Activated T-helper 2 cell treated with anti-CD3 and anti-CD28 coated beads, Interferon-gamma antibody, Interleukin-2, Interleukin-4, amounts not matched to agents 10 μg/mL and 5 μg/mL and 100 μg/mL, durations not matched to agents 14 hours and 24 hours and 36 hours (primary cell): ENCODE data around the gene PDZD2. TPM values are rescaled to one million over a fixed set of nuclear protein-coding genes. Genes with fewer than 3 reads are reported as not detected.

ENCODE experiments used
- DNase-seq: peaks from one replicate; pipeline ENCODE4 v3.0.0; 2021; ENCODE audit warnings: low spot score
- H3K27ac Mint-ChIP-seq: one replicate; pipeline ENCODE4 v1.8.0; 2021; ENCODE audit warnings: mixed read lengths
- H3K27me3 Mint-ChIP-seq: one replicate; pipeline ENCODE4 v1.8.0; 2021; ENCODE audit warnings: low read depth, mixed read lengths
- H3K36me3 Mint-ChIP-seq: one replicate; pipeline ENCODE4 v1.8.0; 2021; ENCODE audit warnings: low read depth, mixed read lengths
- H3K4me1 Mint-ChIP-seq: one replicate; pipeline ENCODE4 v1.8.0; 2021; ENCODE audit warnings: low read depth, mixed read lengths
- H3K4me3 Mint-ChIP-seq: one replicate; pipeline ENCODE4 v1.8.0; 2021; ENCODE audit warnings: low read depth, mild to moderate bottlenecking, moderate library complexity, mixed read lengths
- H3K9me3 Mint-ChIP-seq: one replicate; pipeline ENCODE4 v1.8.0; 2021; ENCODE audit warnings: mixed read lengths
- intact Hi-C: fragments of 100-400 bp; cut with micrococcal nuclease; formaldehyde crosslinking; loops from one replicate; pipeline ENCODE4 v1.15.1; 2023
- total RNA-seq: library from RNA; stranded (reverse); gene quantifications from 2 replicates; pipeline ENCODE4 v1.2.3, GENCODE V29; 2022

The PDZD2 gene
- total RNA-seq, 1 donor from 2014 or later = 0.25 TPM

DNA sequence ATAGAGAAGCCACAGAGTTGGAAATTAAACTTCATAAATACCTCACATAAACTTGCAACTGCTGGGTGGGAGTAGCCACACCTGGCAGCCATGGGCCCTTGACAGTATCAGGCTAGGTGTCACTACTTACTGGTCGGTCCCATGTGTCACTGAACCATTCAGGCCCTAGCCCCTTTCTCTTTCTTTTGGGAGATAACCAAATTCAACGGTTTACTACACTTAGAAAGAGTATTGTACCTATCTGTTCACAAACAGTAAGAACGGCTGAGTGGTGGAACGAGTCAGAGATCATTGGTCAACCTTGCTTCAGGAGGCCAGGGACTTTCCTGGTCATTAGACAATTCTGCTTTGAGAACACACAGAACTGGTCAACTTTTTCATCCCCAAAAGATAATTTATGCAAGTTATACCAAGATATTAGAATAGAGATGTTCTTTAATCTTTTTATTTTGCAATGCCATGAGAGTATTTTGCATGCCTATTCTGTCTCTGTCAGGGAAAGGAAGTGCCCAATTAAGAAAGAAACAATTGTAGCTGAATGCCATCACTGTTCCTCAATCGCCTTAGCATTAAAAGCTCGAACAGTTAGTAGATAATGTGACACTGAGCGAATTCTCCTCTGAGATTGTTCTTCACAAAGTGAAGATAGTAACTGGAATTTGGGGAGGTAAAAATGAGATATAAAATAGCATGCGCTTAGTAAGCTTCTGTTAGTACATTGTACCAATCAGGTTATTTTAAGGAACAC, 484.3 kb downstream of the PDZD2 start:
- no peak for DNase-seq
- intact Hi-C loops = no loop called here
- Mint-ChIP-seq H3K36me3 (peaks cover 53% of the 10 kb centered on the region), H3K4me1 (peaks cover 20% of the 10 kb centered on the region), H3K27ac (no peak overlapping the region), H3K27me3 (no peaks in the 10 kb centered on the region), H3K4me3 (no peak overlapping the region), H3K9me3 (no peaks in the 10 kb centered on the region)

DNA sequence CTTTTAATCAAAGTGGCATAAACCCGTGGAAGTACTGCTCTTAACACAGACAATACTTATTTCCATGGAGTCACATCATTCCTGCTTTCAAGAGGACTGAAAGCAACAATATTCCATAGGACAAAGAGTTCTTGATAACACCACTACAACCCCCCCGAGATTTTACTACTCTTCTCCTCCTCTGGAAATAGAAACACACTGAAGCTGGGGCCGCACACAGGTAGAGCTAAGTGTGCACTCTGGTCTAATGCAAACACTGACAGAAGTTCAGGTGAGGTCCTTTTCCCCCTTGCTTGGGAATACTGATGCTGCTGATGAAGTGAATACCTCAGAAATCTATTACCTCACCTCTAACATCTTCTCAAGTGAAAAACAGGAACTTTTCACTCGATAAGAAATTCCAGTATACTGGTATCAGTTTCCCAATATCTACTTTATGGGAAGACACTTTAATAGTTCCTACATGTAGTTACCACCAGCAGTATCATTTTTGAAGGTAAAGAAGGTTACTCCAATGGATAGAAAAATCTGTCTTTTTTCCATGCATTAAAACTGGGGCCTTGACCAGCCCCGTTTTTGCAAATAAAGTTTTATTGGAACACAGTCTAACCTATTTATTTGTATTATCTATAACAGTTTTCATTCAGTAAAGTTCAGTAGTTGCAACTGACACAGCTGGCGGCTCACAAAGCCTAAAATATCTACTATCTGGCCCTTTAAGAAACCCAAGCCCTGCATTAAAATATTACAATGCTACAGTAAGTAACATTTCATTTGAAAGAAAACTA, 485.2 kb downstream of the PDZD2 start:
- intact Hi-C loops = no loop called here
- H3K27ac Mint-ChIP-seq = no peak overlapping the region
- no peak overlapping the region for H3K4me3 Mint-ChIP-seq
- no peak for DNase-seq
- peaks cover 24% of the 10 kb centered on the region for H3K4me1 Mint-ChIP-seq
- peaks cover 56% of the 10 kb centered on the region for H3K36me3 Mint-ChIP-seq
- H3K27me3 Mint-ChIP-seq = no peaks in the 10 kb centered on the region
- no peaks in the 10 kb centered on the region for H3K9me3 Mint-ChIP-seq

DNA sequence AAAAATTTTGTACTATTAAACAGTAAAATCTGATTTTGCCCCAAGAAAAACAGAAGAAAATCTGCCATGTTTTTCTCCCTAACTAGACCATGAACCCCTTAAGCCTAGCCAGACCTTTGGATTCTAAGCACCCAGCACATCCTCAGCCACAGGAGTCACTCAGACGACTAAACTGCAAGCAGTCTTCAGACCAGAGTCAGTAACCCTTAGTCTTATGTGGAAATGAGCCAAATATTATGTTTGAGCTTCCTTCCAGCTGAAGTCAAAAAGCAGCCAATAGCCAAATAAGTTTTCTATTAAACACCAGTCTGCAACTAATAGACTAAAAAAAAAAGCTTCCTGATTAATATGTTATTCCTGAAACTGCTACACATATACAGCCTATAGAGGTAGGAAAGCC, 487.8 kb downstream of the PDZD2 start:
- Mint-ChIP-seq H3K36me3 (peaks cover 61% of the 10 kb centered on the region), H3K4me3 (no peak overlapping the region), H3K27ac (no peak overlapping the region), H3K27me3 (no peaks in the 10 kb centered on the region), H3K4me1 (peaks cover 20% of the 10 kb centered on the region), H3K9me3 (no peaks in the 10 kb centered on the region)
- intact Hi-C loops = no loop called here
- DNase-seq = no peak

DNA sequence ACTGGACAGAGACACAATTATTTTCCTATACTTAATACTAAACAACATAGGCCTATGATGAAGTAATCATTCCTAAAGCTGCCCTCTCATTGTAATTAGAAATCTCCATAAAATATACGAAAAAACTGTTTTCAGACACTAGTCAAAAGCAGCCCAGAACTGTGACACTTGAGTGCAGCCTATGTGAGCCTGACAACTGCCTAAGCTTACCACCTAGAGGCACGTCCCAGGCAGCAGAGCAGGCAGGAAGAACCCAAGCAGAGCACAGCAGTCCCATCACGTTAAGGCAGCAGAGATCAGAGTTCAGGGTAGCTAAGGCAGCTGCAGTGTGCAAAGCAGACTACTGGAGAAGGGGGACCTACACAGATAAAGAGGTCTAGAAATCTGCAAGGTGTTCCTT, 488.8 kb downstream of the PDZD2 start:
- no peak for DNase-seq
- no peak overlapping the region for H3K27ac Mint-ChIP-seq
- H3K9me3 Mint-ChIP-seq = no peaks in the 10 kb centered on the region
- H3K4me3 Mint-ChIP-seq = no peak overlapping the region
- no peaks in the 10 kb centered on the region for H3K27me3 Mint-ChIP-seq
- intact Hi-C loops = no loop called here
- peaks cover 65% of the 10 kb centered on the region for H3K36me3 Mint-ChIP-seq
- peaks cover 20% of the 10 kb centered on the region for H3K4me1 Mint-ChIP-seq

DNA sequence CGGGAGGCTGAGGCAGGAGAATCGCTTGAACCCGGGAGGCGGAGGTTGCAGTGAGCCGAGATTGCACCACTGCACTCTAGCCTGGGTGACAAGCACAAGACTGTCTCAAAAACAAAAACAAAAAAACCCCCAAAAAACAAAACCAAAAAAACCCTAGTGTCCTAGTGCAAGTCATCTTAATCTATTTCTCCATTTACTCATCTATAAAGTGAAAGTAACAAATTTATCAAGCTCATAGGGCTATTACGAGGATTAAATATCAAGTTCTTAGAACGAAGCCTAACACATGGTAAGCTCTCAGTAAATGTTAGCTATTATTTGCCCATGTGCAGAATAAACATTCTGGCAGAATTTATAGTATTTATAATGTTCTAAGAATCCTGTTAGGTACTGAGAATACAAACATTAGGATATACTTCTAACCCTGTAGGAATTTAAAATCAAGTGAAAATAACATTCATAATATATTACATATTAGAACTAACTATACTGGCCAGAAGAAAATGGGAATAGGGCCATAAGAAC, 490.2 kb downstream of the PDZD2 start:
- Mint-ChIP-seq H3K9me3 (no peaks in the 10 kb centered on the region), H3K27ac (peak overlapping the region; percentile 42), H3K27me3 (no peaks in the 10 kb centered on the region), H3K4me1 (peaks cover 20% of the 10 kb centered on the region), H3K36me3 (peaks cover 60% of the 10 kb centered on the region), H3K4me3 (no peak overlapping the region)
- intact Hi-C loops = no loop called here
- DNase-seq = no peak

DNA sequence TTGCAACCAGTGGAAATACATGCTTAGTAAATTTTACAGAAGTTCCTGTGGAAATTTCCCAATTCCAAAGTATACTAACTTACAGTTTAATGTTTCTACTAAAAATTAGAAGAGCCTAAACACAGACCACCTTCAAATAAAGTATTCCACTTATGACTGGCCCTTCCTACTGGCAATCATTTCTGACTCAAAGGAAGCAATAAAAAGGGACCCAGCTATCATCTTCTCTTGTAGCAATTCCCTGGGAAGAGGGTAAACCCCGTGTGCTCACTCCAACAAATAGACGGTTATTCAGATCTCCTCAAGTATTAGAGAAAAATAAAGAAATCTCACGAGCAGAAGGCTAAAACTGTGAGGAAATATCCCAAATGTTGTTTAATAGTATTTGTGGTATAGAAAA, 491.9 kb downstream of the PDZD2 start:
- Mint-ChIP-seq H3K4me3 (no peak overlapping the region), H3K36me3 (peaks cover 66% of the 10 kb centered on the region), H3K27ac (peak overlapping the region; percentile 1), H3K27me3 (no peaks in the 10 kb centered on the region), H3K9me3 (no peaks in the 10 kb centered on the region), H3K4me1 (peaks cover 22% of the 10 kb centered on the region)
- DNase-seq = no peak
- intact Hi-C loops = no loop called here

DNA sequence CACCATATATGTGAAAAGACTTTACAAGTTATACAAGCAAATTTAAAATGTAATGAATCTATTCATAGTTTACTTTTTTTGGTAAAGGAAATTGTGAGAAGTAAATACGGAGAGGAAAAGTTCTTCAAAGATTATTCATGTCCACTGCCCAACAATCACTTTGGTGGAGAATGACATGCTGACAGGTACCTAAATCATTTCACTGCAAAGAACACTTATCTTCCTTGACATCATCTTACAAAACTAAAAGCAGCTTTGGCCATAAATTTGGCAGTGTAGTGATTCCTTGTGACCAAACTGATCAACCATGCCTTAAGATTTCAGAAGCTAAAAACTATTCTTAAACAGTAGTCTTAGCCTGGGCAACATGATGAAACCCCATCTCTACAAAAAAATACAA, 492.7 kb downstream of the PDZD2 start:
- H3K27me3 Mint-ChIP-seq = no peaks in the 10 kb centered on the region
- H3K27ac Mint-ChIP-seq = no peak overlapping the region
- peaks cover 59% of the 10 kb centered on the region for H3K36me3 Mint-ChIP-seq
- intact Hi-C loops = no loop called here
- peaks cover 22% of the 10 kb centered on the region for H3K4me1 Mint-ChIP-seq
- no peak overlapping the region for H3K4me3 Mint-ChIP-seq
- DNase-seq = no peak
- H3K9me3 Mint-ChIP-seq = no peaks in the 10 kb centered on the region

DNA sequence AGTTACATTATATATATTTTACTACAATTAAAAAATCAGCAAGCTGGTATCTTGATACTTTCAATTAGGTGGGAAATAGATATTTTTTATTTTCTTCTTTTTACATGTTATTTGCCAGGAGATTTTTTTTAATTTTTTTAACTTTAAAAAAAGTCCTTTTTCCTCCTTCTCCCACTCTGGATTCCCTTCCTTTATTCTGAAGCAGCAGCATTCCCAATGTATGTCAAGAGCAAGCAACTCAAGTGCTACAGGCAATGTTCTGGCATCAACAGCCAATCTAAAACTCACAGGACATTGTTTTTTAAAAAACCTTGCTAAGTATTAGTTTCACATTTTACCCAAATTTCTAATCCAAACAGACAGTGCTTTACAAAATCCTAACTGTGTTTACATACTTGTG, 493.8 kb downstream of the PDZD2 start:
- no peak for DNase-seq
- no peaks in the 10 kb centered on the region for H3K27me3 Mint-ChIP-seq
- peaks cover 20% of the 10 kb centered on the region for H3K4me1 Mint-ChIP-seq
- no peaks in the 10 kb centered on the region for H3K9me3 Mint-ChIP-seq
- no peak overlapping the region for H3K27ac Mint-ChIP-seq
- peaks cover 56% of the 10 kb centered on the region for H3K36me3 Mint-ChIP-seq
- intact Hi-C loops = no loop called here
- no peak overlapping the region for H3K4me3 Mint-ChIP-seq

DNA sequence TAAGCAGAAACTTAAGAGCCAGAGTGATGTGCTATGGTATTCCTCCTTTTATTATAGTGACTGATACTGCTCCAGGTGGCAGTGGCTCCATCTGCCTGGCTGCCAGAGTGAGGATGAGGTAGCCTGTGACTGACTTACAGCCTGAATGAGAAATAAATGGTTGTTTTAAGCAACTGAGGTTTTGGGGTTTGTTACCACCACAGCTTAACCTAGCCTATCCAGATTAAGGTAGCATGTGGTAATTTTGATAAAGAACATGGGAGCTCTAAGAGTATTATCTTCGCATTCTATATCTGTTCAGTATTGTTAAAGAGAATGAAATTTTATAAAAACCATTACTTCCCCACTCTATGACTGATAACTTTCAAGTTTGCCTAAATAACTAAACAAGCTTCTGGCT, 496.2 kb downstream of the PDZD2 start:
- Mint-ChIP-seq H3K27me3 (no peaks in the 10 kb centered on the region), H3K4me3 (no peak overlapping the region), H3K9me3 (no peaks in the 10 kb centered on the region), H3K36me3 (peaks cover 58% of the 10 kb centered on the region), H3K4me1 (peaks cover 26% of the 10 kb centered on the region), H3K27ac (peak overlapping the region; percentile 30)
- intact Hi-C loops = no loop called here
- DNase-seq = no peak

DNA sequence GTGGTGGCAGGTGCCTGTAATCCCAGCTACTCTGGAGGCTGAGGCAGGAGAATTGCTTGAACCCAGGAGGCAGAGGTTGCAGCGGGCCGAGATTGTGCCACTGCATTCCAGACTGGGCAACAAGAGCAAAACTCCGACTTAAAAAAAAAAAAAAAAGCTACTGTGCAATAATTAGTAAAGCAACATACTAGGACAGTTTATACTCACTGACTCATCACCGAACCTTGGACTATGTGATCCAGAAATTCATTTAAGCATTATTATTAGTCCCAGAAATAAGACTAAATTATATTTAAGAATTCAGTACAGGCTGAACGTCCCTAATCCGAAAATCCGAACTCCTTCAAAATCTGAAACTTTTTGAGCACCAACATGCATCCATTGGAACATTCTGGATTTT, 497.4 kb downstream of the PDZD2 start:
- H3K4me1 Mint-ChIP-seq = peaks cover 31% of the 10 kb centered on the region
- H3K27me3 Mint-ChIP-seq = no peaks in the 10 kb centered on the region
- DNase-seq = no peak
- H3K27ac Mint-ChIP-seq = no peak overlapping the region
- no peak overlapping the region for H3K4me3 Mint-ChIP-seq
- H3K36me3 Mint-ChIP-seq = peaks cover 58% of the 10 kb centered on the region
- no peaks in the 10 kb centered on the region for H3K9me3 Mint-ChIP-seq
- intact Hi-C loops = no loop called here

DNA sequence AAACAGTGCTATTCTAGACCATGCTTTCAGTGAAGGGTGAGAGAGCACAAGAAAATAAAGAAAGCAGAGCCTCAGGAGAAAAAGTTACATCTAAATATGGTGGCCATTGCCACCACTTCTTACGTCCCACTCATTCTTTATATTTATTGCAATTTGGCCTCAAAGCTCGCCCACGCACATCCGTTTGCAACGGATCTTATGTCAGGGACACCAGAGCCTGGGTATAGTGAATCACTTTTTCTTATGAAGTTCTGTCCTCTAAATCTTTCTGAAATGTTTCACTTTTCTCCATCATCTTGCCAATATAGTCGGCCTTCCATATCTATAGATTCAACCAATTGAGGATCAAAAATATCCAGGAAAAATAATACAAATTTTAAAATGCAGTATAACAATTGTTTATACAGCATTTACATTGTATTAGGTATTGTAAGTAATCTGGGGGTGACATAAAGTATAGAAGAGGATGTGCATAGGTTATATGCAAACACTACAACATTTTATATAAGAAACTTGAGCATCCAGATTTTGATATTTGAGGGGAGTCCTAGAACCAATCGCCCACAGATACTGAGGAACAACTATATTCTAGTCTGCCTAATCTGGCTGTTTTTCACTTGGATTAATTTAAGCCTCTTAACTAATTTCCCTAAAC, 500.0 kb downstream of the PDZD2 start:
- peak; percentile 28 for DNase-seq
- Mint-ChIP-seq H3K36me3 (peaks cover 50% of the 10 kb centered on the region), H3K4me1 (peaks cover 24% of the 10 kb centered on the region), H3K4me3 (peak overlapping the region; percentile 22), H3K9me3 (no peaks in the 10 kb centered on the region), H3K27me3 (no peaks in the 10 kb centered on the region), H3K27ac (peak overlapping the region; percentile 93)
- intact Hi-C loops = loop anchor here (2.0 kb wide), 3 partner anchors 20 to 36 kb away; partner anchors contain the start of gene GOLPH3

DNA sequence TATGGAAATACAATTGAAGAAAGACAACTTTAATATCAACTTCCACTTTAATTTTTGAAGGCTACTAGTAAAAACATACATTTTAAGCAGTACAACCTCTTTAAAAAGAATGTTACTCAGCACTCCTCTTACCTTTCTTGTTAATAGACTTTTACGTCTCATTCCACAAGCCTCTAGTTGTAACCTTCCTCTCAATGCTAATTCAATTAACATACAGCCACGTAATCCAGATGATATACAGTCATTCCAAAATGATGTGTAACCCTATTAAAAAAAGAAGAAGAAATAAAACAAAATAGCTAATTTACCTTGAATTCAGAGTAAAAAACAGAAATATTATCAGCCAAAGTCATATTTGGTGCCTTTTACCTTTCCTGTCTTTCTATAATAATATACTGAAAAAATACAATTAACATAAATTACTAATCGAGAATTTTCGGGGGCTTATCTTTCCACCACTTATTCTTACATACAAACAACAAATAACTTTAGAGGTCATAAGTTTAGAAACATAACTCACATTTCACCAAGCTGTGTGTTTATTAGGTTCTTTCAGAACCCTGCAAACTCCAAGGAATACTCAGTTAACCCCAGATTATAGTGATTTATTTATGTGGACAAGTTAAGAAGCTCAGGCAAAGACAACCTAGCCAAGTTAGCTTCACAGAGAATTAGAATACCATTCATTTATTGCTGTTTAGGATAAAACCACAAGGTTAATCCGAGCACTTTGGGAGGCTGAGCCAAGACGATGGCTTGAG, 504.9 kb downstream of the PDZD2 start:
- H3K9me3 Mint-ChIP-seq = no peaks in the 10 kb centered on the region
- no peak overlapping the region for H3K27ac Mint-ChIP-seq
- H3K4me3 Mint-ChIP-seq = no peak overlapping the region
- intact Hi-C loops = no loop called here
- H3K4me1 Mint-ChIP-seq = peaks cover 31% of the 10 kb centered on the region
- H3K36me3 Mint-ChIP-seq = peaks cover 63% of the 10 kb centered on the region
- no peaks in the 10 kb centered on the region for H3K27me3 Mint-ChIP-seq
- DNase-seq = no peak
